Effector CD8-positive, alpha-beta T cell (primary cell): ENCODE results near the gene GRK3.

Source experiments
- DNase-seq: peaks from one replicate; lab custom pipeline; 2025; lab: John Stamatoyannopoulos, UW

The GRK3 gene

GRCh38 chr22:25626624-25626990 is 62.1 kb downstream of the GRK3 start:
- no peak for DNase-seq

- DNase-seq = no peak
Measured at GRCh38 chr22:25627271-25627852, 62.9 kb downstream of the GRK3 start.

GRCh38 chr22:25628494-25628893 is 64.0 kb downstream of the GRK3 start:
- no peak for DNase-seq

- no peak for DNase-seq
Measured at GRCh38 chr22:25629613-25630012, 65.1 kb downstream of the GRK3 start.

GRCh38 chr22:25630447-25630846 is 66.0 kb downstream of the GRK3 start:
- no peak for DNase-seq

GRCh38 chr22:25636323-25636722 is 71.8 kb downstream of the GRK3 start:
- no peak for DNase-seq

- no peak for DNase-seq
Measured at GRCh38 chr22:25637032-25637431, 72.6 kb downstream of the GRK3 start.

GRCh38 chr22:25637672-25638071 is 73.2 kb downstream of the GRK3 start:
- no peak for DNase-seq

GRCh38 chr22:25638638-25639037 is 74.2 kb downstream of the GRK3 start:
- no peak for DNase-seq

GRCh38 chr22:25641650-25642049 is 77.2 kb downstream of the GRK3 start:
- no peak for DNase-seq

- no peak for DNase-seq
Measured at GRCh38 chr22:25643232-25644000, 78.9 kb downstream of the GRK3 start.

GRCh38 chr22:25644122-25644521 is 79.6 kb downstream of the GRK3 start:
- no peak for DNase-seq

DNA sequence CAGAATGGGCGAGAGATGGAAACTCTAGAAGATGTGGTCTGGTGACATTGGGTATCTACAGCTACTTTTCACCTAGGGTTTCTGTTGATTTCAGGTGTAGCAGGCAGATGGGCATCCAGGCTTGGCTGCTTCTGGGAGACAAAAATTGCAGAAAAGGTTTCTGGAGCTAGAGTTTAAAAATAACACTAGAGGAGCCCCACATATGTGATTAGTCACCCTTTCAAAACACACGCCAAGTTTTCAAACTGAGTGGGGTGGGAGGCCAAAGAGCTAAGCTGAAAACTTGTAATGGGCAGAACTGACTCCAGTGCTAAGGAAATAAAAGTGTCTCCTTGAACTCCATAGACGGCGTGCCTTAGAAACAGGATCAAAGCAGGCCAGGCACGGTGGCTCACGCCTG is 80.8 kb downstream of the GRK3 start:
- DNase-seq = no peak

DNA sequence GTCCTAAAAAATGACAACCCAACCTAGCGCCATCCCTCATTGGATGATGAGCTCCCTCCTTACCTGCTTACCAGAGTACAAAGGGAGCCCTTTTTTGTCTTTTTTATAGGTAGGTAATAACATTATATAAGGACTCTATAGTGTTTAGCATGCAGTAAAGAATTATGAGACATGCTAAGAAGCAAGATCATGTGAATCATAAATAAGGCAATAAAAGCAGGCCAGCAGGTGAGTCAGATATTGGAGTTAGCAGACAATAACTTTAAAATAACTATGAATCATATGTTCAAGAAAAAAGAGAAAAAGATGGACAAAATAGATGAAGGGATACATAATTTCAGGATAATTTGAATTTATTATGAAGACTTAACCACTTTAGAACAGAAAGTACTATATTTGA is 81.5 kb downstream of the GRK3 start:
- no peak for DNase-seq

GRCh38 chr22:25650833-25651232 is 86.4 kb downstream of the GRK3 start:
- no peak for DNase-seq

- no peak for DNase-seq
Measured at GRCh38 chr22:25651332-25652085, 87.0 kb downstream of the GRK3 start.

GRCh38 chr22:25654676-25655075 is 90.2 kb downstream of the GRK3 start:
- DNase-seq = no peak

DNA sequence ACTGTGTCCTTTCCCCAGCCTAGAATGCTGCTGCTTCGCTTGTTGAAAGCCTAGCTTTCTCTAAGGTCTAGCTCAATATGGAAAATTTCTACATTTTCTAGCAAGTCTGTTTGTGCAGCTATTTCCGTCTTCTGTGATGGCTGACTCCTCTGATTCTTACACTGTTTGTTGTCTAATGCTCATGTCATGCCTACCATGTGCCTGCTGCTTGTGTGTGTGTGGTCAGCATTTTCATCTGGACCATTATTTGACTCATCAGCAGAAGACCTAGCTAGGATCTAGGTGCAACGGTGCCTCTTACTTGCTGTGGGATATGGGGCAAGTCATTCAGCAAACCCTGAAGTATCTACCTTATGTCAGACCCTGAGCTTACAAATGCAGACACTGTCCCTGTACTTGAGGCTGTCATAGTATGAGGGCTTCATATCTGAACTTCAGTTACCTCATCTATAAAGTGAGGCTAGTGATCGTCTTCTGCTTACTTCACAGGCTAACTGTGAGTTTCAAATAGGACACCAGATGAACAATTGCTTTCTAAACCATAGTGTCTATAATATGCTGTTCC is 91.0 kb downstream of the GRK3 start:
- no peak for DNase-seq

DNA sequence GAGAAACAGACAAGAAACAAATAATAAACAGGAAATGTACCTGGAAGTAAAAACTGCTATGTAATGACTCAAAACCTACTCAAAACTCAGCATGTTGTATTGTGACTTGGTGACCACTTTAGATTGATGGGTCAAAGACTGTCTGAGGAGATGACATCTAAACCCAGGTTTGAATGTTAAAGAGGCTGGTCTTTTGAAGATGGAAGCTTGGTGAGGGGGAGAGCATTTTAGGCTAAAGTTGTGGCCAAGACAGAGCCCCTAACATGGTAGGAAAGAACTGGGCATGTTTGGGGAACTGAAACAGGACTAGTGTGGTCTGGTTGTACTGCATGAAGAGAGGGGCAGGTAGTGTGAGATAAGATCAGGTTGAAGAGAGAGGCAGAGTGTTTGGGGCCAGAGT is 92.2 kb downstream of the GRK3 start:
- no peak for DNase-seq

GRCh38 chr22:25658633-25659032 is 94.2 kb downstream of the GRK3 start:
- no peak for DNase-seq

DNA sequence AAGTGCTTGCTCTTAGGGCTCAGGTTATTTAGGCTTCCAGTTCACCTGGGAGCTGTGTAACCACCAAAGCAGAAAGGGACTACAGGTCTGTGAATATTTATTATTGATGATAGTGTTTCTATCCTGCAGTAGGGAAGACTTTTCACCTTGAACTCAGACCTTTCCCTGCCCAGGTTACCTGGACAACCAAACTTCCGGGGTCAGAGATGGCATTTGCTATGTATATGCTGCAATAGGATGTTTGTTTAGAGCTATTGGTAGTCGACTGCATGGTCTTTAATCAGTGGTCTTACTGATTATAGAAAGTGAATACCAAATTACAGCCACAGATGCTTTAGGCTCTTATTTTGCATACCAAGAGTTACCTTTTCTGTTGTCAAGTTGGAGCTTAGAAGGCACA is 94.9 kb downstream of the GRK3 start:
- DNase-seq = no peak

GRCh38 chr22:25660336-25660735 is 95.9 kb downstream of the GRK3 start:
- DNase-seq = no peak

DNA sequence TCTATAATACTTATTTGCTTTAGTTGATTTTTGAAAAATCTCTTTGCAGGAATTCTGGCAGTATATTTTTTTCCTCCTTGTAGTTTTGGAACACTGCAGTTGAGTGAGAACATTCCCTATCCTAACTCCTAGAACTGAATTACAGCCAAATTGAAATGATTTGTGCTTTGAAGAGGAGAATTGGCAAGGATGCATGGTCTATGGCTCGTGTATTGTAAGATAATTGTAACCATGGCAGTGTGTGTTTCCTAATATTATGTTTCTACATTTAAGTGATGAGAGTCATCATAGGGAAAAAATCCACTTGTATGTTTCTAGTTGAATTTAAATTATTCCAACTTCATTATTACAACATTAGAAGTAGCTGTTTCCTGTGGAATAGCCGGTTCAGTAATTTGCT is 96.6 kb downstream of the GRK3 start:
- DNase-seq = no peak
